IMR-90 (cell line): Measurements from ENCODE around the gene COPZ1. TPM values are rescaled to one million over a fixed set of nuclear protein-coding genes. Genes with fewer than 3 reads are reported as not detected.

ENCODE experiments used
- ATAC-seq: fragments of 200-7000 bp; cut with Tn5 transposase; 2 replicates; pipeline ENCODE4 v1.9.1; 2020; ENCODE audit warnings: low read depth, mild to moderate bottlenecking, moderate library complexity
- BruUV-seq: library from RNA; stranded (reverse); fragments of 400-500 nt; replicated peaks from 2 replicates; lab custom pipeline; 2021; lab: Mats Ljungman, UMichigan
- CTCF ChIA-PET: fragments of 300-600 bp; formaldehyde crosslinking; extraction: SDS; loops from one replicate; lab custom pipeline; 2021; ENCODE audit warnings: antibody characterized with exemption; lab: Yijun Ruan, JAX
- POLR2A ChIA-PET: fragments of 300-600 bp; sonication (Branson Sonifier 250); formaldehyde crosslinking; loops from one replicate; lab custom pipeline; 2022; ENCODE audit warnings: antibody characterized with exemption; ENCODE audit not compliant: unreplicated experiment; lab: Charles Lee
- DNase-seq: peaks from one replicate; pipeline ENCODE4 v3.0.0; 2013
- H2AFZ ChIP-seq: replicated peaks from 2 replicates; pipeline ENCODE3; 2013; ENCODE audit warnings: low read length, mild to moderate bottlenecking; ENCODE audit not compliant: poor library complexity
- H2AK5ac ChIP-seq: 2 replicates; pipeline ENCODE4 v1.6.1; 2013; ENCODE audit warnings: low read depth, low read length, inconsistent platforms
- H2AK9ac ChIP-seq: replicated peaks from 2 replicates; pipeline ENCODE3; 2013; ENCODE audit warnings: mild to moderate bottlenecking, low read depth, low read length, moderate library complexity; ENCODE audit not compliant: poor library complexity
- H2BK120ac ChIP-seq: 2 replicates; pipeline ENCODE4 v1.6.1; 2013; ENCODE audit warnings: low read depth, low read length, inconsistent platforms
- H2BK15ac ChIP-seq: 3 replicates; pipeline ENCODE4 v1.6.1; 2013; ENCODE audit warnings: low read depth, low read length, inconsistent platforms
- H2BK20ac ChIP-seq: 2 replicates; pipeline ENCODE4 v1.6.1; 2013; ENCODE audit warnings: low read depth, mild to moderate bottlenecking, inconsistent platforms, low read length, moderate library complexity
- H2BK5ac ChIP-seq: 2 replicates; pipeline ENCODE4 v1.6.1; 2013; ENCODE audit warnings: mild to moderate bottlenecking, low read depth, low read length, inconsistent platforms; ENCODE audit not compliant: poor library complexity, severe bottlenecking
- H3K14ac ChIP-seq: replicated peaks from 2 replicates; pipeline ENCODE4 v1.6.1; 2013; ENCODE audit warnings: low read depth, low read length, inconsistent platforms
- H3K18ac ChIP-seq: 2 replicates; pipeline ENCODE4 v1.6.1; 2013; ENCODE audit warnings: low read depth, low read length, control low read depth
- H3K23ac ChIP-seq: 2 replicates; pipeline ENCODE4 v1.6.1; 2013; ENCODE audit warnings: low read depth, low read length, inconsistent platforms
- H3K27ac ChIP-seq: 2 replicates; pipeline ENCODE4 v1.5.1; 2013; ENCODE audit warnings: mild to moderate bottlenecking, control low read depth, low read length; ENCODE audit not compliant: insufficient read depth
- H3K27me3 ChIP-seq: 2 replicates; pipeline ENCODE4 v1.6.1; 2013; ENCODE audit warnings: low read length; ENCODE audit not compliant: control insufficient read depth, insufficient read depth
- H3K36me3 ChIP-seq: 2 replicates; pipeline ENCODE4 v1.6.1; 2013; ENCODE audit warnings: low read length, mixed read lengths; ENCODE audit not compliant: control insufficient read depth, insufficient read depth
- H3K4ac ChIP-seq: 2 replicates; pipeline ENCODE4 v1.6.1; 2013; ENCODE audit warnings: low read depth, low read length, inconsistent platforms
- H3K4me1 ChIP-seq: 2 replicates; pipeline ENCODE4 v1.6.1; 2013; ENCODE audit warnings: low read length, mixed read lengths; ENCODE audit not compliant: control insufficient read depth, insufficient read depth
- H3K4me2 ChIP-seq: 2 replicates; pipeline ENCODE4 v1.6.1; 2013; ENCODE audit warnings: low read depth, mild to moderate bottlenecking, control low read depth, low read length, moderate library complexity
- H3K4me3 ChIP-seq: 2 replicates; pipeline ENCODE4 v1.5.1; 2013; ENCODE audit warnings: low read depth, mild to moderate bottlenecking, control low read depth, low read length, moderate library complexity; ENCODE audit not compliant: insufficient read depth
- H3K56ac ChIP-seq: 2 replicates; pipeline ENCODE4 v1.6.1; 2013; ENCODE audit warnings: low read length, inconsistent platforms; ENCODE audit not compliant: insufficient read depth; ENCODE audit errors: extremely low read depth
- H3K79me1 ChIP-seq, 2 experiments: 2 replicates each; pipeline ENCODE4 v1.6.1; 2013; ENCODE audit warnings: low read length in 2 of 2, inconsistent platforms in 1 of 2, low read depth in 1 of 2
- H3K9ac ChIP-seq: 2 replicates; pipeline ENCODE4 v1.6.1; 2013; ENCODE audit warnings: low read depth, low read length, control low read depth
- H3K9me1 ChIP-seq: 2 replicates; pipeline ENCODE4 v1.6.1; 2013; ENCODE audit warnings: low read length, inconsistent platforms; ENCODE audit not compliant: insufficient read depth
- H3K9me3 ChIP-seq: 2 replicates; pipeline ENCODE4 v1.6.1; 2013; ENCODE audit warnings: low read length; ENCODE audit not compliant: control insufficient read depth, insufficient read depth
- H4K20me1 ChIP-seq: 2 replicates; pipeline ENCODE4 v1.6.1; 2013; ENCODE audit warnings: low read length, inconsistent platforms; ENCODE audit not compliant: insufficient read depth
- H4K5ac ChIP-seq: 2 replicates; pipeline ENCODE4 v1.6.1; 2013; ENCODE audit warnings: mild to moderate bottlenecking, low read depth, low read length, control low read depth
- H4K8ac ChIP-seq, 2 experiments: 2 replicates each; pipeline ENCODE4 v1.6.1; 2013; ENCODE audit warnings: low read depth in 2 of 2, low read length in 2 of 2, control low read depth in 1 of 2, inconsistent platforms in 1 of 2
- H4K91ac ChIP-seq: 2 replicates; pipeline ENCODE4 v1.6.1; 2013; ENCODE audit warnings: low read depth, low read length, inconsistent platforms; ENCODE audit not compliant: insufficient read depth
- BHLHE40 ChIP-seq: fragments of 150-350 bp; IDR thresholded peaks from 2 replicates; pipeline ENCODE4 v1.6.1; 2016; ENCODE audit warnings: mild to moderate bottlenecking, low read depth, low read length
- CEBPB ChIP-seq: IDR thresholded peaks from 2 replicates; pipeline ENCODE4 v1.6.1; 2012; ENCODE audit warnings: low read depth, low read length, improper control_type of control experiment
- CHD1 ChIP-seq: IDR thresholded peaks from 2 replicates; pipeline ENCODE4 v1.6.1; 2012; ENCODE audit warnings: low read depth, low read length, improper control_type of control experiment
- FOS ChIP-seq: fragments of 150-350 bp; IDR thresholded peaks from 2 replicates; pipeline ENCODE4 v1.6.1; 2016; ENCODE audit warnings: low read depth, low read length
- MAFK ChIP-seq: IDR thresholded peaks from 2 replicates; pipeline ENCODE4 v1.6.1; 2012; ENCODE audit warnings: low read depth, low read length, improper control_type of control experiment
- MAZ ChIP-seq: IDR thresholded peaks from 2 replicates; pipeline ENCODE4 v1.6.1; 2012; ENCODE audit warnings: low read depth, mild to moderate bottlenecking, low read length, improper control_type of control experiment, moderate library complexity, borderline replicate concordance
- MXI1 ChIP-seq: IDR thresholded peaks from 2 replicates; pipeline ENCODE4 v1.6.1; 2012; ENCODE audit warnings: low read depth, mild to moderate bottlenecking, low read length, moderate library complexity, borderline replicate concordance
- NFE2L2 ChIP-seq: fragments of 150-350 bp; IDR thresholded peaks from 2 replicates; pipeline ENCODE4 v1.6.1; 2016; ENCODE audit warnings: low read depth, mild to moderate bottlenecking, low read length
- RAD21 ChIP-seq: IDR thresholded peaks from 2 replicates; pipeline ENCODE4 v1.6.1; 2012; ENCODE audit warnings: low read length, improper control_type of control experiment
- RCOR1 ChIP-seq: IDR thresholded peaks from 2 replicates; pipeline ENCODE4 v1.6.1; 2012; ENCODE audit warnings: mild to moderate bottlenecking, low read length, improper control_type of control experiment; ENCODE audit not compliant: insufficient replicate concordance
- RFX5 ChIP-seq: IDR thresholded peaks from 2 replicates; pipeline ENCODE4 v1.8.0; 2012; ENCODE audit warnings: low read depth, mild to moderate bottlenecking, low read length, moderate library complexity
- WGBS, 2 experiments: methylation state at CpG; one replicate each; pipeline versions ENCODE4 v1.1.5 to v1.1.7; 2013; ENCODE audit warnings: missing lambda C conversion rate in 2 of 2; ENCODE audit not compliant: insufficient read length in 1 of 2; ENCODE audit errors: extremely low coverage in 2 of 2; 5-methylcytosine and 5-hydroxymethylcytosine counted together
- dilution Hi-C: fragments of 300-500 bp; cut with HindIII; formaldehyde crosslinking; loops from one replicate; pipeline ENCODE4 v1.14.3; 2018; ENCODE audit warnings: low sequenced_read_pairs; ENCODE audit not compliant: unreplicated experiment
- in situ Hi-C: fragments of 300-500 bp; cut with MboI; formaldehyde crosslinking; loops from 3 replicates; pipeline ENCODE4 v1.14.3; 2019; ENCODE audit warnings: low sequenced_read_pairs, inconsistent platforms, mixed read lengths
- intact Hi-C: fragments of 100-400 bp; cut with micrococcal nuclease; formaldehyde crosslinking; loops from 2 replicates; pipeline ENCODE4 v1.10.0; 2022
- polyA plus RNA-seq, 3 experiments: library from polyadenylated mRNA; depleted of rRNA; stranded (reverse); fragments of >200 nt; gene quantifications; 2 replicates each; pipeline ENCODE4 v1.2.3, GENCODE V29; 2012; ENCODE audit warnings: low replicate concordance in 1 of 3
- total RNA-seq: library from RNA; depleted of rRNA; stranded (reverse); fragments of >200 nt; gene quantifications from 2 replicates; pipeline ENCODE4 v1.2.3, GENCODE V29; 2012
- TF ChIP-seq, protein P1 (sequence below): fragments of 150-350 bp; IDR thresholded peaks from 2 replicates; pipeline ENCODE4 v1.6.1; 2017; ENCODE audit warnings: mild to moderate bottlenecking, antibody characterized with exemption, low read length, low read depth
- TF ChIP-seq, protein P2 (sequence below): conservative IDR thresholded peaks from 2 replicates; pipeline ENCODE4 v1.5.1; 2012; ENCODE audit warnings: mild to moderate bottlenecking, low read depth, low read length, improper control_type of control experiment

COPZ1 gene
- total and polyA plus RNA-seq, 2 of the 4 experiments (the other 2 are of a cell fraction) = 187 to 382 TPM

DNA sequence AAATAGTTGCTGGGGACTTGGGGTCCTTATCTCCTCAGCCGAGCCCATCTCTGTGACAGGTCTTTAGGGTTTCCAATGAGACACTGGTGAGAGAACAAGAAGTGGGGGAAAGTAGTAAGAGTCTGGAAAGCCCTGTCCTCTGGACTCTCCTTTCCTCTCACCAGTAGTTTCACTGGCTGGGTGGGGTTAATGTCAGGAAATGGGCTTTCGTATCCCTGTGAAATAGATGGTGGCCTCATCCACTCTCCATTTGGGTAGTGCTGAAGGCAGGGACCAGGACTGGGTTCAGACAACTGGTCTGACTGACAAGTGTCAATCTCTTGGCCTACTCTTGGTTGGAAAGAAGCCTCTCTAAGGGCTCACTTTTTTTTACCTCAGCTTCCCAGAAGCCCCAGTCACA is 52.1 kb downstream of the COPZ1 start:
- Histone ChIP-seq H4K8ac (no peak overlapping the region), H3K23ac (no peak overlapping the region; the same call in 1 of the 2 replicates), H2AK9ac (no peak overlapping the region), H3K14ac (no peak overlapping the region), H3K4me1 (peaks cover 6% of the 10 kb centered on the region; the same call in 1 of the 2 replicates), H3K4ac (no peak overlapping the region), H3K4me3 (no peak overlapping the region), H3K56ac (no peak overlapping the region), H3K9ac (no peak overlapping the region), H2BK20ac (no peak overlapping the region), H2BK120ac (no peak overlapping the region), H3K4me2 (no peak overlapping the region), H3K27me3 (no peaks in the 10 kb centered on the region), H3K27ac (no peak overlapping the region), H2AK5ac (no peak overlapping the region), H3K36me3 (peaks cover 1% of the 10 kb centered on the region; the same call in 1 of the 2 replicates), H4K5ac (no peak overlapping the region), H3K79me1 (peaks cover 0 to 6% of the 10 kb centered on the region in 2 experiments; a peak in 1 of 4 replicates), H2BK15ac (no peak overlapping the region), H2AFZ (no peak overlapping the region), H4K91ac (no peak overlapping the region), H4K20me1 (peaks cover 4% of the 10 kb centered on the region; the same call in 1 of the 2 replicates), H2BK5ac (no peak overlapping the region), H3K9me1 (no peaks in the 10 kb centered on the region; the same call in 1 of the 2 replicates), H3K18ac (no peak overlapping the region), H3K9me3 (no peaks in the 10 kb centered on the region)
- BruUV-seq = no TSS peak
- DNase-seq (no peak), ATAC-seq (no peak)
- dilution Hi-C loops (no loop called here), in situ Hi-C loops (loop anchor here (10.0 kb wide), 1 partner anchor 382 kb away; no protein-coding TSS in a partner anchor), intact Hi-C loops (no loop called here)
- POLR2A ChIA-PET = no interaction called here
- no CpG with 5 or more reads among the region's 2 CpGs for whole genome bisulfite sequencing, 2 experiments
- TF ChIP-seq NFE2L2 (no peak), BHLHE40 (no peak), RFX5 (no peak), MAZ (no peak), CEBPB (no peak), RCOR1 (no peak), MXI1 (no peak), MAFK (no peak), FOS (no peak), CHD1 (no peak), RAD21 (no peak)
- TF ChIP-seq, protein P1, sequence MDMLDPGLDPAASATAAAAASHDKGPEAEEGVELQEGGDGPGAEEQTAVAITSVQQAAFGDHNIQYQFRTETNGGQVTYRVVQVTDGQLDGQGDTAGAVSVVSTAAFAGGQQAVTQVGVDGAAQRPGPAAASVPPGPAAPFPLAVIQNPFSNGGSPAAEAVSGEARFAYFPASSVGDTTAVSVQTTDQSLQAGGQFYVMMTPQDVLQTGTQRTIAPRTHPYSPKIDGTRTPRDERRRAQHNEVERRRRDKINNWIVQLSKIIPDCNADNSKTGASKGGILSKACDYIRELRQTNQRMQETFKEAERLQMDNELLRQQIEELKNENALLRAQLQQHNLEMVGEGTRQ = no peak
- TF ChIP-seq, protein P2, sequence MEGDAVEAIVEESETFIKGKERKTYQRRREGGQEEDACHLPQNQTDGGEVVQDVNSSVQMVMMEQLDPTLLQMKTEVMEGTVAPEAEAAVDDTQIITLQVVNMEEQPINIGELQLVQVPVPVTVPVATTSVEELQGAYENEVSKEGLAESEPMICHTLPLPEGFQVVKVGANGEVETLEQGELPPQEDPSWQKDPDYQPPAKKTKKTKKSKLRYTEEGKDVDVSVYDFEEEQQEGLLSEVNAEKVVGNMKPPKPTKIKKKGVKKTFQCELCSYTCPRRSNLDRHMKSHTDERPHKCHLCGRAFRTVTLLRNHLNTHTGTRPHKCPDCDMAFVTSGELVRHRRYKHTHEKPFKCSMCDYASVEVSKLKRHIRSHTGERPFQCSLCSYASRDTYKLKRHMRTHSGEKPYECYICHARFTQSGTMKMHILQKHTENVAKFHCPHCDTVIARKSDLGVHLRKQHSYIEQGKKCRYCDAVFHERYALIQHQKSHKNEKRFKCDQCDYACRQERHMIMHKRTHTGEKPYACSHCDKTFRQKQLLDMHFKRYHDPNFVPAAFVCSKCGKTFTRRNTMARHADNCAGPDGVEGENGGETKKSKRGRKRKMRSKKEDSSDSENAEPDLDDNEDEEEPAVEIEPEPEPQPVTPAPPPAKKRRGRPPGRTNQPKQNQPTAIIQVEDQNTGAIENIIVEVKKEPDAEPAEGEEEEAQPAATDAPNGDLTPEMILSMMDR = no peak
- CTCF ChIA-PET = no interaction called here
